Measurements from ENCODE around the gene ADAMTS17.

ADAMTS17 gene

DNA sequence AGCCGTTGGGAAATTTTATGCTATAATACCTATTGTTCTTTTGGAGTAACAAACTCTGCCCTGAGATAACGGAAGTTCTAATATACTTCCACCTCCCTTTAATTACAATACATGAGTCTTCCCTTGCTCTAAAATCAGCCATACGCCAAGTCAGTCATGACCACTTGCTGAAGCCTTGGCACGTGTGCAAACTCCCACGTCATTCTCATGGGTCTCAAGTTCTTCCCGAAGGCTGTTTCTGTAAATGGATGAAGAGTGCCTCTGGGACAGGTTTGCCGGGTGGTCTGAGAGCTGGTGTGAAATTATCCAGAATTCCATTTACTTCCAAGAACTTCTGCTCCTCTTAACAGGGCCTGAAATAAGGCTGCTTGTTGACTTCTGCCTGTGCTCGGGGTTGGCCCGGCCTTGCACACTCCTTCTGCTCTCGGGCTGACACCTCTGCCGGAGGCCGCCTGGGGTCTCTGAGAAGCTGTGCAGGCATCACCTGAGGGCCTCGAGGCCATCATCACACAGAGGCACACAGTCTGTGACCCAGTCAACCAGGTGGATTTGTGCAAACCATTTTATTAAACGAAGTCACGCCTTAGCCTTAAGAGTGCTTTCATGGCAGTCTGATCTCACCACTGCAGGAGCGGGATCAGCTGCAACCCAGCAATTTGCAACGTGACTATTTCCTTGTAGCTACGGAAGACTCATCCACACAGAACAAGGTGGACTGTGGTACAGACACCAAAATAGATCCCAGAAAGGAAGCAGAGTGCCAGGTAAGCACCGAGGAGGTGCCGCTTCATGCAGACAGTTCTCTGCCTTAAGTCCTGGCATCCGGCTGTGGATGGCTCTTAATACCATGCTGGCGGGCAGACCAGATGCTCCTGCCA is 120.1 kb downstream of the ADAMTS17 start:
- H3K9ac ChIP-seq (ENCODE audit: low read depth, low read length): no peak overlapping the region
- H3K27me3 ChIP-seq (ENCODE audit: control insufficient read depth, insufficient read depth, low read length): no peaks in the 10 kb centered on the region
- H3K4me3 ChIP-seq (ENCODE audit: low read depth, low read length): no peak overlapping the region
- no peaks in the 10 kb centered on the region for H3K4me1 ChIP-seq (ENCODE audit: control insufficient read depth, insufficient read depth, low read length)
- H3K9me3 ChIP-seq (ENCODE audit: control insufficient read depth, insufficient read depth, low read length): no peaks in the 10 kb centered on the region
- no peaks in the 10 kb centered on the region for H3K36me3 ChIP-seq (ENCODE audit: control insufficient read depth, insufficient read depth, low read length)

GRCh38 chr15:100220058-100220768 is 121.6 kb downstream of the ADAMTS17 start:
- Histone ChIP-seq H3K4me3 (ENCODE audit: low read depth, low read length) (no peak overlapping the region), H3K9ac (ENCODE audit: low read depth, low read length) (no peak overlapping the region), H3K27me3 (ENCODE audit: control insufficient read depth, insufficient read depth, low read length) (no peaks in the 10 kb centered on the region), H3K9me3 (ENCODE audit: control insufficient read depth, insufficient read depth, low read length) (no peaks in the 10 kb centered on the region), H3K36me3 (ENCODE audit: control insufficient read depth, insufficient read depth, low read length) (no peaks in the 10 kb centered on the region), H3K4me1 (ENCODE audit: control insufficient read depth, insufficient read depth, low read length) (no peaks in the 10 kb centered on the region)

- Histone ChIP-seq H3K4me1 (ENCODE audit: control insufficient read depth, insufficient read depth, low read length) (no peaks in the 10 kb centered on the region), H3K9me3 (ENCODE audit: control insufficient read depth, insufficient read depth, low read length) (no peaks in the 10 kb centered on the region), H3K27me3 (ENCODE audit: control insufficient read depth, insufficient read depth, low read length) (no peaks in the 10 kb centered on the region), H3K4me3 (ENCODE audit: low read depth, low read length) (no peak overlapping the region), H3K9ac (ENCODE audit: low read depth, low read length) (no peak overlapping the region), H3K36me3 (ENCODE audit: control insufficient read depth, insufficient read depth, low read length) (no peaks in the 10 kb centered on the region)
Observed at GRCh38 chr15:100218434-100218833, 123.3 kb downstream of the ADAMTS17 start.

- Histone ChIP-seq H3K4me1 (ENCODE audit: control insufficient read depth, insufficient read depth, low read length) (peaks cover 4% of the 10 kb centered on the region), H3K9ac (ENCODE audit: low read depth, low read length) (no peak overlapping the region)
Observed at GRCh38 chr15:100216182-100216581, 125.6 kb downstream of the ADAMTS17 start.

DNA sequence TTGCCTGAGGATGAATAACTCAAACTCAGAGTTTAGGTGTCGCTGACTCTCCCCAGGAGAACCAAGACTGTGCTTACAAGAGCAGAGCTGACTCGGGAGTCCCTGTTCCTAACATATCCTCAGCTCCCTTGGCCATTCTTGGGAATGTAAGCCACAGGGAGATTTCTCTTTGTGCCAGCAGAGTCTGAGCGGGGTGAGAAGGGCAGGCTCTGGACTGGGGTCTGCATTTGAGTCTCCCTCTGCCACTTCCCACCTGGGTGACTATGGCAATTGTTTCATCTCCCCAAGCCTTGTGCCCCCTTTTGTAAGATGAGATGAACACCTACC is 126.0 kb downstream of the ADAMTS17 start:
- no peaks in the 10 kb centered on the region for H3K27me3 ChIP-seq (ENCODE audit: control insufficient read depth, insufficient read depth, low read length)
- peaks cover 4% of the 10 kb centered on the region for H3K4me1 ChIP-seq (ENCODE audit: control insufficient read depth, insufficient read depth, low read length)
- H3K4me3 ChIP-seq (ENCODE audit: low read depth, low read length): no peak overlapping the region
- no peak overlapping the region for H3K9ac ChIP-seq (ENCODE audit: low read depth, low read length)
- no peaks in the 10 kb centered on the region for H3K9me3 ChIP-seq (ENCODE audit: control insufficient read depth, insufficient read depth, low read length)
- H3K36me3 ChIP-seq (ENCODE audit: control insufficient read depth, insufficient read depth, low read length): no peaks in the 10 kb centered on the region

More at GRCh38 chr15:100216182-100216581, 125.6 kb downstream of the ADAMTS17 start:
- H3K9me3 ChIP-seq (ENCODE audit: control insufficient read depth, insufficient read depth, low read length): no peaks in the 10 kb centered on the region
- no peaks in the 10 kb centered on the region for H3K27me3 ChIP-seq (ENCODE audit: control insufficient read depth, insufficient read depth, low read length)
- no peaks in the 10 kb centered on the region for H3K36me3 ChIP-seq (ENCODE audit: control insufficient read depth, insufficient read depth, low read length)
- H3K4me3 ChIP-seq (ENCODE audit: low read depth, low read length): no peak overlapping the region

DNA sequence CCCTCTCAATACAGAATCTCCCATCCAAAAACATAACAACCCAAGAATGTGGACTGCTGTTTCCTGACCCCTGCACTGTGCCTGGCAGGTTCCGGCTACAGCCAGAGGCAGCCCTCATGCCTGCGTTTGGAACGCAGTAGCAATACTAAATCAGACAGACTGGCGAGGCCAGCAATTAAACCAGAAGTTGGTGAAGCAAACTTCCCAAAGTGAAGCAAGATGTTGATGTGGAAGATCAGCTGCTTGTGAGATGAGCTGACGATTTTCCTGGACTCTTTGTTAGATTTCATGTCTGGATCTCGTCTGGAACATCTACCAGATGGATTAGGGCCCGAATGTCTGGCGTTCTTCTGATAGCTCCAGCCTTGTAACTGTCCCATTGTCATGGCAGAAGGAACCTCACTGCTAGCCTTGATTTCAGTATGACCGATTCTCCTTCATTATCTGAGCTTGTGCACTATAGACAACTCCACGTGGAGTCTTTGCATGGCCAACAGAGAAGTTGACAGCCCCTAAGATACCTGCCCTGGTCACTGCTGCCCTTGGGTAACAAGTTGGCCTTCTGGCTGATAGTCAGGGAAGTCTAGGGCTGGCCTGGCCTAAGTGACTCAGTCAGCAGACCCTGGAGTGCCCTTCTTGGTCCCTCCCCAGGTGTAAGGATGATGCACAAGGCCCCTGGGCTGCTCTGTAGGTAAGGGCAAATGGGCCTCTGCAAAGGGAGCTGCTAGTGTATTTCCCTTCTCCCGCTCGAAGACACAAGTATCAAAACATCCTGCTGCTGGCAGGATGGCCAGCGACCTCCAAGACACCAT is 126.5 kb downstream of the ADAMTS17 start:
- Histone ChIP-seq H3K36me3 (ENCODE audit: control insufficient read depth, insufficient read depth, low read length) (no peaks in the 10 kb centered on the region), H3K4me1 (ENCODE audit: control insufficient read depth, insufficient read depth, low read length) (peaks cover 4% of the 10 kb centered on the region), H3K27me3 (ENCODE audit: control insufficient read depth, insufficient read depth, low read length) (no peaks in the 10 kb centered on the region), H3K4me3 (ENCODE audit: low read depth, low read length) (no peak overlapping the region), H3K9me3 (ENCODE audit: control insufficient read depth, insufficient read depth, low read length) (no peaks in the 10 kb centered on the region), H3K9ac (ENCODE audit: low read depth, low read length) (no peak overlapping the region)

DNA sequence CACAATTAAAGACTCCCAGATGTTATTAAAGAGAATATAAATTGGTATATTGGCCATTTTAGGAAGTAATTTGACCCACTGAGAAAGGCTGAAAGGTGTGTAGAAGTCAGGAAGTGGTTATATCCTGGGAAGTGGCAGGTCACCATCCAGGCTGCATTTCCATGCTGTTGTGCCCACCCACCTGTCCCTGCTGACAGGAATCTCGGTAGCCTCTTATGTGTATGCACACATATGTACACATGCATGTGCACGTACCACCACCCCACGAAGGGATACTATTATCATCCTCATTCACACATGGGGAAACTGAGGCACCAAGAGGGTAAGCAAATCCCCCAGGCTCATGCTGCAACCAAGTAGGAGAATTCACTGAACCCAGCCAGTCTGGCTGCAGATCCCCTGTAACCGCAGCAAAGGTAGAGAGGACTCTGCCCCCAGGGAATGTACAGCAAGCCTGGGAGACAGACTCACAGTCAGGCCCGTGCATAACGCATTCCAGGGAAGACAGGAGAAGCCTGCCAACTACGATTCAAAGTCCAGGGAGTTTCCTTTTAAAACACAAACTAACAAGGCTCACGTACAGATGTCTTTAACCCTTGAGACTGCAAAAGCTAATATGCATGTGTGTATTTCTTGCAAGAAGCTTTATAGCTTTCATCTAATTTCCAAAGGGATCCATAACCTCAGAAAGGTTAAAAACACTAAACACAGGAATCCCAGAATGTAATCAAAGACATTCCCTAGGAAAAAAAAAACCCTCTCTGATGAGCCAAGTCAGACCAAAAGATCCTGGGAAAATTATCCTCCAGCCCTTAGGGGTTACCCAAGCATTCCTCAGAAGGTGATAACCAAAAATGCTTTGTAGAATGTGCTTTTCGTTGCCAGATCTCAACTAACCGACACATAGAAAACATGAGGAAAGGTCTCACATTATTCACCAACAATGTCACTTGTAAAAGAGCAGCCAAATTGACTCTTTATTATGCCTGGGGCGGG is 129.6 kb downstream of the ADAMTS17 start:
- Histone ChIP-seq H3K9ac (ENCODE audit: low read depth, low read length) (no peak overlapping the region), H3K4me3 (ENCODE audit: low read depth, low read length) (no peak overlapping the region), H3K36me3 (ENCODE audit: control insufficient read depth, insufficient read depth, low read length) (no peaks in the 10 kb centered on the region), H3K9me3 (ENCODE audit: control insufficient read depth, insufficient read depth, low read length) (no peaks in the 10 kb centered on the region), H3K27me3 (ENCODE audit: control insufficient read depth, insufficient read depth, low read length) (no peaks in the 10 kb centered on the region), H3K4me1 (ENCODE audit: control insufficient read depth, insufficient read depth, low read length) (peaks cover 4% of the 10 kb centered on the region)

DNA sequence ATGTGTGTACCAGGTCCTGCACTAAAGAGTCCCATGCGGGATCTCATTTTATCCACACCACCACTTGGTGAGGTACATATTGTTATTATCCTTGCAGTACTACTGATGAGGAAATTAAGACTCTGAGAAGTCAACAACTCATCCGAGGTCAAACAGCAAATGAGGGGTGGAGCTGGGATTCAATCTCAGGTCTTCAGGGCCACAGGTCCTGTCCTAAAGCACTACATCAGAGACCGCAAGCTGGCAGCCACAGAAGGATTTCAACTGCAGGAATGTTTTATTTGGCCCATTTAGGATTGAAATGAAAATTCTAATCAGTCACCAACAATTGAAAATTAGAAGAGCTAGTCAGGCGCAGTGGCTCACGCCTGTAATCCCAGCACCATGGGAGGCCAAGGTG is 131.4 kb downstream of the ADAMTS17 start:
- no peaks in the 10 kb centered on the region for H3K36me3 ChIP-seq (ENCODE audit: control insufficient read depth, insufficient read depth, low read length)
- no peaks in the 10 kb centered on the region for H3K27me3 ChIP-seq (ENCODE audit: control insufficient read depth, insufficient read depth, low read length)
- H3K9ac ChIP-seq (ENCODE audit: low read depth, low read length): no peak overlapping the region
- no peaks in the 10 kb centered on the region for H3K9me3 ChIP-seq (ENCODE audit: control insufficient read depth, insufficient read depth, low read length)
- peaks cover 6% of the 10 kb centered on the region for H3K4me1 ChIP-seq (ENCODE audit: control insufficient read depth, insufficient read depth, low read length)
- H3K4me3 ChIP-seq (ENCODE audit: low read depth, low read length): no peak overlapping the region

GRCh38 chr15:100208921-100209603 is 132.7 kb downstream of the ADAMTS17 start:
- no peaks in the 10 kb centered on the region for H3K36me3 ChIP-seq (ENCODE audit: control insufficient read depth, insufficient read depth, low read length)
- H3K9me3 ChIP-seq (ENCODE audit: control insufficient read depth, insufficient read depth, low read length): no peaks in the 10 kb centered on the region
- peaks cover 6% of the 10 kb centered on the region for H3K4me1 ChIP-seq (ENCODE audit: control insufficient read depth, insufficient read depth, low read length)
- no peaks in the 10 kb centered on the region for H3K27me3 ChIP-seq (ENCODE audit: control insufficient read depth, insufficient read depth, low read length)
- no peak overlapping the region for H3K4me3 ChIP-seq (ENCODE audit: low read depth, low read length)
- H3K9ac ChIP-seq (ENCODE audit: low read depth, low read length): no peak overlapping the region

GRCh38 chr15:100207053-100207452 is 134.7 kb downstream of the ADAMTS17 start:
- Histone ChIP-seq H3K36me3 (ENCODE audit: control insufficient read depth, insufficient read depth, low read length) (no peaks in the 10 kb centered on the region), H3K27me3 (ENCODE audit: control insufficient read depth, insufficient read depth, low read length) (no peaks in the 10 kb centered on the region), H3K4me3 (ENCODE audit: low read depth, low read length) (no peak overlapping the region), H3K4me1 (ENCODE audit: control insufficient read depth, insufficient read depth, low read length) (peaks cover 2% of the 10 kb centered on the region), H3K9me3 (ENCODE audit: control insufficient read depth, insufficient read depth, low read length) (no peaks in the 10 kb centered on the region), H3K9ac (ENCODE audit: low read depth, low read length) (no peak overlapping the region)
